HCT116 (cell line): ENCODE results near the gene FRRS1.

ENCODE experiments used
- FOSL1 ChIP-seq: IDR thresholded peaks from 2 replicates; pipeline ENCODE4 v1.6.1; 2012; ENCODE audit warnings: low read depth
- POLR2A ChIP-seq: IDR thresholded peaks from 2 replicates; pipeline ENCODE4 v1.7.0; 2011; ENCODE audit warnings: borderline replicate concordance; ENCODE audit not compliant: insufficient read depth, insufficient read length; ENCODE audit errors: extremely low read depth
- POLR2AphosphoS5 ChIP-seq: IDR thresholded peaks from 2 replicates; pipeline ENCODE4 v1.6.1; 2011; ENCODE audit warnings: mild to moderate bottlenecking, low read depth, low read length, moderate library complexity
- SRF ChIP-seq: IDR thresholded peaks from 2 replicates; pipeline ENCODE4 v1.6.1; 2012; ENCODE audit warnings: low read depth
- TF ChIP-seq, protein P1 (sequence below), 3 experiments: fragments of 200-600 bp in 1 of 3; sonication (generic) in 1 of 3; IDR thresholded peaks in 2 of 3; conservative IDR thresholded peaks in 1 of 3; 2 replicates each; pipeline ENCODE4 v1.5.1; 2012 to 2017; ENCODE audit warnings: low read depth in 2 of 3, low read length in 2 of 3, antibody characterized with exemption in 1 of 3, borderline replicate concordance in 1 of 3, control low read depth in 1 of 3, mild to moderate bottlenecking in 1 of 3, mixed read lengths in 1 of 3, mixed run types in 1 of 3, moderate library complexity in 1 of 3; ENCODE audit not compliant: insufficient read depth in 1 of 3

DNA sequence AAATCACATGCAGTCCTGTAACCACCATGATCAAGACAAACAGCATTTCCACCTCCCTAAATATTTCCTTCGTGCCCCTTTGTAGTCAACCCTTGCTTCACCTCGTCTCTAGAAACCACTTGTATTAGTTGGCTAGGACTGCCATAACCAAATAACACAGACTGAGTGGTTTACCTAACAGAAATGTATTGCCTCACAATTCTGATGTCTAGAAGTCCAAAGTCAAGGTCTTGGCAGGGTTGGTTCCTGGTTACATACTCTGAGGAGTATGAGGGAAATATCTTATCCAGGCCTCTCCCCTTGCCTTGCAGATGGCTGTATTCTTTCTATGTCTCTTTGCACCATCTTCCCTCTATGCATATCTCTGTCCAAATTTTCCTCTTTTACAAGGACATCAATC, 23.3 kb upstream of the FRRS1 start:
- TF ChIP-seq, protein P1, sequence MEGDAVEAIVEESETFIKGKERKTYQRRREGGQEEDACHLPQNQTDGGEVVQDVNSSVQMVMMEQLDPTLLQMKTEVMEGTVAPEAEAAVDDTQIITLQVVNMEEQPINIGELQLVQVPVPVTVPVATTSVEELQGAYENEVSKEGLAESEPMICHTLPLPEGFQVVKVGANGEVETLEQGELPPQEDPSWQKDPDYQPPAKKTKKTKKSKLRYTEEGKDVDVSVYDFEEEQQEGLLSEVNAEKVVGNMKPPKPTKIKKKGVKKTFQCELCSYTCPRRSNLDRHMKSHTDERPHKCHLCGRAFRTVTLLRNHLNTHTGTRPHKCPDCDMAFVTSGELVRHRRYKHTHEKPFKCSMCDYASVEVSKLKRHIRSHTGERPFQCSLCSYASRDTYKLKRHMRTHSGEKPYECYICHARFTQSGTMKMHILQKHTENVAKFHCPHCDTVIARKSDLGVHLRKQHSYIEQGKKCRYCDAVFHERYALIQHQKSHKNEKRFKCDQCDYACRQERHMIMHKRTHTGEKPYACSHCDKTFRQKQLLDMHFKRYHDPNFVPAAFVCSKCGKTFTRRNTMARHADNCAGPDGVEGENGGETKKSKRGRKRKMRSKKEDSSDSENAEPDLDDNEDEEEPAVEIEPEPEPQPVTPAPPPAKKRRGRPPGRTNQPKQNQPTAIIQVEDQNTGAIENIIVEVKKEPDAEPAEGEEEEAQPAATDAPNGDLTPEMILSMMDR (IDR thresholded peaks at IDR 0.05 in 2 of 3, conservative IDR thresholded peaks at IDR 0.05 in 1 of 3; ENCODE audit: borderline replicate concordance in 1 of 3, insufficient read depth in 1 of 3, low read depth in 2 of 3, low read length in 2 of 3) = no peak
- TF ChIP-seq POLR2AphosphoS5 = no peak
- TF ChIP-seq POLR2A = no peak
- no peak for TF ChIP-seq SRF
- no peak for TF ChIP-seq FOSL1
